C1 segment of cervical spinal cord (tissue), 14 donors: ENCODE measurements around the gene FLOT1.

ENCODE experiments used
- DNase-seq, 14 donors: peaks; one replicate each; lab custom pipeline; 2025; lab: John Stamatoyannopoulos, UW

The FLOT1 gene

GRCh38 chr6:30742316-30743098 is at the start of gene FLOT1:
FLOT1 (minus strand) TSS chr6:30742687; CDS start chr6:30742189, 498 bp downstream.
- peak; percentile 41 to 97 (median 86) for DNase-seq

GRCh38 chr6:30790724-30791383 is 48.4 kb upstream of the FLOT1 start:
- DNase-seq = no peak

- DNase-seq = no peak
Measured at GRCh38 chr6:30789606-30790005, 47.1 kb upstream of the FLOT1 start.

- DNase-seq = peak in 1 of 14 donors; percentile 10
Measured at GRCh38 chr6:30787954-30788353, 45.5 kb upstream of the FLOT1 start.

- no peak for DNase-seq
Measured at GRCh38 chr6:30782425-30783014, 40.0 kb upstream of the FLOT1 start.

- DNase-seq = peak; percentile 19 to 94 (median 87)
Measured at GRCh38 chr6:30781743-30782424, 39.4 kb upstream of the FLOT1 start.

DNA sequence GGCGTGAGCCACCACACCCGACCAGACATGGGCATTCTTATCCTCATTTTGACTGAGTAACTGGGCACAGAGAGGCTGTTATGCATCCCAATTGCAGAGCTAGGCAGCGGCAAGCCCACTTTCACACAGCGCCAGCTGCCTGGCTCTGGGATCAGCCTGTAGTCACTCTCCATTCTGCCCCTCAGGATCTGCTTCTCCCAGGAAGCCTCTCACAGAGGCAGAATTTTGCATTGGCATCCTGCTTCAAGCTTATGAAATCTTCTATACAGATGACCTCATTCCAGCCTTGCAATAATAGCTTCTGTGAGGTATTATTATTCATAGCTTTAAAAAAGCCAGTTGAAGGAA is 38.9 kb upstream of the FLOT1 start:
- DNase-seq = peak in 2 of 14 donors; percentile 30 to 40

- no peak for DNase-seq
Measured at GRCh38 chr6:30780642-30780920, 38.1 kb upstream of the FLOT1 start.

DNA sequence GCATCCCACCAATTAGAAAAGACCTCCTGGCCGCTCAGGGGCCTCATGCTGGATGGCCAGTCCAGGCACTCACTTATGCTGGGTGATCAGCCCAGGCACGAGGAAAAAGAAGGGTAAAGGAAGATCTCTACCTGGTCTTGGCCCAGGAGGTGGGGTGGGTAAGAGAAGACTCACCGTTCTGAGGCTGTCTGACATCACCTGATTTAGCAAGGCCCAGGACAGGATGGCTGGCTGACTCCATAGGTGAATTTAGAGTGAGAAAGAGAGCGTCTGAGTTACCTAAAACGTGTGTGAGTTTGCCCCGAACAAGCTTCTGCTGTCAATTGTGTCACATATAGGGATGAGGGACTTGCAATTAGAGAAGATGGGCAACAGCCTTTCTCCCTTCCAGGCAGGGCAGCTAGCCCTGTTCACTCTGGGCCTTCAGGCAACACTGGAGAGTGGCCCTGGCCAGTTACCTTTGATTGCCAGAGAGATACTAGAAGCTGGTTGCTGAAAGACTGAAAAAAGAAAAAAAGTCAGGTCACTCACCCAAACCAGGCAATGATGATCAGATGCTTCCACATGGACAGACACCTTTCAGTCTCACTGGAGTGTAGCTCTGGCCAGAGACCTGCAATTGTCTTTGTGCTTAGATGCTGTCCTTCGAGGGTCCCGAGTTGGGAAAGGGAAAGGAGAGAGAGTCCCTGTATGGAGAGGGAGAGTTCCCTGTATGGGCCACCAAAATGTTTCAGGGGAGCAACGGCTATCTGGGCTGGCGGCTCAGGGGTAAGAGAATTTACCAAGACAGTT is 37.6 kb upstream of the FLOT1 start:
- DNase-seq = peak in 1 of 14 donors; percentile 5

GRCh38 chr6:30778001-30778635 is 35.6 kb upstream of the FLOT1 start:
- no peak for DNase-seq

- no peak for DNase-seq
Measured at GRCh38 chr6:30777155-30777485, 34.6 kb upstream of the FLOT1 start.

GRCh38 chr6:30776390-30777154 is 34.1 kb upstream of the FLOT1 start:
- no peak for DNase-seq

GRCh38 chr6:30775104-30775503 is 32.6 kb upstream of the FLOT1 start:
- DNase-seq = no peak

- DNase-seq = no peak
Measured at GRCh38 chr6:30774701-30775100, 32.2 kb upstream of the FLOT1 start.

GRCh38 chr6:30770592-30770991 is 28.1 kb upstream of the FLOT1 start:
- no peak for DNase-seq

- no peak for DNase-seq
Measured at GRCh38 chr6:30769853-30770524, 27.5 kb upstream of the FLOT1 start.

DNA sequence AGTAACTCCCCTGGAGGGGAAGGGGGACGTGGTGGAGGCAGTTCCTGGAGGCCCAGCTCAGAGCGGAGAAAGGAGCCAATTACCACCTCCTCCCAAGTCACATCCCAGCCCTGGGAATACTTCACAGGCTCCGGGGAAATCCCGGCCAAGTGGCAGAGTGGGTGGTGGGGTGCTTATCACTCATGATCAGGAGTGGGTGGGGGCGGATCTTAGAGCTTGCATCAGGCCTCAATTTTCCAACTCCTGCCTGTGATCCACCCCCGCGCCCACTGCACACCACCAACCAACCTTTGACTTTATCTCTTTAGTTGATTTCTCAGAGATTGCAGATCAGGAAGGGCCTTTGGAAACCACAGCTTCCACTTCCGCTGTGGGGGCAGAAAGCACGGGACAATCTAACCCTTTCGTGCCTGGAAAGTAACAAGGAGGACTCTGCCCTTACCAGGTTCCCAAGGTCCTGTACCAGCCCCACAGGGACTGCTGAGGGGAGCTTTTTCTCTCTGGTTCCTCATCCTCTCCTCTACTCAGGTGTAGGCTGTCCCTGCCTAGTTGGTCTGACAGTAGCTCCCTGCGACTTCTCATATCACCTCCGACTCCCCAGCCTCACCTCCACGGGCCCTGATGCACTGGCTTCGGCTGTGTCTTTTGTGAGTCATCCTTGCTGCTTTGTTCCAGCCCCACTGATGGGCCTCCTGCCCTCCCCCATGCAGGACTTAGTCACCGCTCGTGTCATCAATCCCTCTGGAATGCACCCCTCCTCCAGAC is 26.8 kb upstream of the FLOT1 start:
- peak in 2 of 14 donors; percentile 29 to 50 for DNase-seq

DNA sequence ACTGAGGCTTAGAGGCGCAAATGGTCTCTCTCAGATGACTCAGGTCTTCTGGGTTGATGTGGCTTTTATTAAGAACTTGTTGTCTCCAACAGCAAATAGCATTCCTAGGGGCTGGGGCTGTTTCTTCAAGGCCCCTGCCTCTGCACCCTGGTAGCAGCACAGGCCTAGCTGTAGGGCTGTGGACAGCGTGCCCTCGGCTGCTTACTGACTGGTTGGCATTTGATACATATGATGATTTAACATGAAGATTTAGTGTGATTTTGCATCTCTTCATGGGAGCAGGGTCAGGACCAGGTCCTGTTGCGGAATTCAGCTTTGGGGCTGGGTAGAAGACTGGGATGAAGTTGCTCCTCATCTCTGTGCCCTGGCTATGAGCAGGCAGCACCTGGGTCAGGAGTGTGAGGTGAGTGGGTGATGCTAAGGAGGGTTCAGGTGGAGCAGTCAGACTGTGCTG is 26.2 kb upstream of the FLOT1 start:
- DNase-seq = no peak

DNA sequence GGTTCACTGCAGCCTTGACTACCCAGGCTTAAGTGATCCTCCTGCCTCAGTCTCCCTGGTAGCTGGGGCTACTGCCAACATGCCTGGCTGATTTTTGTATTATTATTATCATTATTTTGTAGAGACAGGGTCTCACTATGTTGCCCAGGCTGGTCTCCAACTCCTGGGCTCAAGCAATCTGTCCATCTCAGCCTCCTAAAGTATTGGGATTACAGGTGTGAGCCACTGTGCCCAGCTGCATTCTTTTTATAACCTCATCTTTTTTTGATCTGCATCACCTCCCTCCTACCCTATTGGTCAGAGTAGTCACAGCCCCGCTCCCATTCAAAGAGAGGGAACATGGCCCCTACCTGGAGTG is 25.4 kb upstream of the FLOT1 start:
- no peak for DNase-seq
